Caco-2 (cell line): ENCODE data around the gene NHSL2. TPM values are rescaled to one million over a fixed set of nuclear protein-coding genes. Genes with fewer than 3 reads are reported as not detected.
"Not testable (repeated sequence)": the region's sequence is repeated elsewhere in the genome, so short reads cannot be mapped to it uniquely, and the experiment has no call there.

Source experiments
- Bru-seq: library from RNA; stranded (reverse); fragments of 400-500 nt; gene quantifications from one replicate; lab custom pipeline; 2021; lab: Mats Ljungman, UMichigan
- BruChase-seq, 2 experiments: library from RNA; stranded (reverse); fragments of 400-500 nt; gene quantifications; one replicate each; lab custom pipeline; 2021; lab: Mats Ljungman, UMichigan
- BruUV-seq: library from RNA; stranded (reverse); fragments of 400-500 nt; replicated peaks from 2 replicates; lab custom pipeline; 2021; lab: Mats Ljungman, UMichigan
- CTCF ChIA-PET: fragments of 300-600 bp; sonication (Branson Sonifier 250); formaldehyde crosslinking; loops from one replicate; lab custom pipeline; 2022; ENCODE audit warnings: antibody characterized with exemption; lab: Charles Lee
- POLR2A ChIA-PET: fragments of 300-600 bp; sonication (Branson Sonifier 250); formaldehyde crosslinking; loops from one replicate; lab custom pipeline; 2022; ENCODE audit warnings: antibody characterized with exemption; lab: Charles Lee
- DNase-seq, 2 experiments: peaks; one replicate each; pipeline versions ENCODE4 v3.0.0 to v3.0.0-alpha.2; 2020 to 2022
- H3K27me3 ChIP-seq: replicated peaks from 2 replicates; pipeline ENCODE4 v1.6.0; 2011; ENCODE audit warnings: low read length; ENCODE audit not compliant: control insufficient read depth, insufficient read depth
- H3K36me3 ChIP-seq: 2 replicates; pipeline ENCODE4 v1.5.1; 2011; ENCODE audit warnings: low read length; ENCODE audit not compliant: control insufficient read depth, insufficient read depth
- H3K4me1 ChIP-seq: fragments of 250-450 bp; sonication (Bioruptor Pico); 2 replicates; pipeline ENCODE4 v1.5.1; 2020; ENCODE audit warnings: mild to moderate bottlenecking
- H3K4me3 ChIP-seq: 2 replicates; pipeline ENCODE4 v1.5.1; 2011; ENCODE audit warnings: low read depth, mild to moderate bottlenecking, control low read depth, low read length
- H3K9me3 ChIP-seq: fragments of 250-450 bp; sonication (Bioruptor Pico); 2 replicates; pipeline ENCODE4 v1.5.1; 2020; ENCODE audit warnings: mild to moderate bottlenecking, moderate library complexity
- H3K27ac Mint-ChIP-seq: one replicate; pipeline ENCODE4 v1.8.0; 2022; ENCODE audit warnings: mixed read lengths; ENCODE audit not compliant: unreplicated experiment
- H3K27me3 Mint-ChIP-seq: one replicate; pipeline ENCODE4 v1.8.0; 2022; ENCODE audit warnings: mixed read lengths; ENCODE audit not compliant: insufficient read depth, unreplicated experiment
- H3K36me3 Mint-ChIP-seq: one replicate; pipeline ENCODE4 v1.8.0; 2022; ENCODE audit warnings: mild to moderate bottlenecking, mixed read lengths; ENCODE audit not compliant: insufficient read depth, unreplicated experiment
- H3K4me1 Mint-ChIP-seq: one replicate; pipeline ENCODE4 v1.8.0; 2022; ENCODE audit warnings: low read depth, mixed read lengths; ENCODE audit not compliant: unreplicated experiment
- H3K4me3 Mint-ChIP-seq: one replicate; pipeline ENCODE4 v1.8.0; 2022; ENCODE audit warnings: mild to moderate bottlenecking, moderate library complexity, mixed read lengths; ENCODE audit not compliant: unreplicated experiment
- H3K9me3 Mint-ChIP-seq: one replicate; pipeline ENCODE4 v1.8.0; 2022; ENCODE audit warnings: mixed read lengths; ENCODE audit not compliant: unreplicated experiment
- CTCF ChIP-seq, 2 experiments: fragments of 200-600 bp in 1 of 2; IDR thresholded peaks; 1 replicate in 1 of 2; 2 replicates in 1 of 2; pipeline versions ENCODE4 v1.5.1 to v1.8.0; 2011 to 2022; ENCODE audit warnings: antibody characterized with exemption in 1 of 2, control low read depth in 1 of 2, inconsistent platforms in 1 of 2, low read depth in 1 of 2, low read length in 1 of 2, mild to moderate bottlenecking in 1 of 2, moderate library complexity in 1 of 2; ENCODE audit not compliant: insufficient read depth in 1 of 2, severe bottlenecking in 1 of 2, unreplicated experiment in 1 of 2
- intact Hi-C: fragments of 100-400 bp; cut with micrococcal nuclease; formaldehyde crosslinking; loops from one replicate; pipeline ENCODE4 v1.10.0; 2022; ENCODE audit not compliant: unreplicated experiment
- long read RNA-seq: library from polyadenylated mRNA; stranded (forward); transcript quantifications from one replicate; pipeline ENCODE4 v2.0.0, GENCODE V29; 2022
- total RNA-seq: library from RNA; stranded (reverse); gene quantifications from 2 replicates; pipeline ENCODE4 v1.2.3, GENCODE V29; 2022

The NHSL2 gene
- total RNA-seq (0.18 and 0.39 TPM in 2 replicates), Bru-seq, nascent RNA (percentile 10 among the genes with signal in this experiment), BruChase-seq, experiment 1, labeled RNA remaining after a 2-hour chase (percentile 8 among the genes with signal in this experiment), BruChase-seq, experiment 2, labeled RNA remaining after a 6-hour chase (percentile 4 among the genes with signal in this experiment)
- long read RNA-seq, partial matches to known transcripts: 0 of 1 reads
- long read RNA-seq, other reads (novel, unspliced or antisense): 1 of 1 reads

DNA sequence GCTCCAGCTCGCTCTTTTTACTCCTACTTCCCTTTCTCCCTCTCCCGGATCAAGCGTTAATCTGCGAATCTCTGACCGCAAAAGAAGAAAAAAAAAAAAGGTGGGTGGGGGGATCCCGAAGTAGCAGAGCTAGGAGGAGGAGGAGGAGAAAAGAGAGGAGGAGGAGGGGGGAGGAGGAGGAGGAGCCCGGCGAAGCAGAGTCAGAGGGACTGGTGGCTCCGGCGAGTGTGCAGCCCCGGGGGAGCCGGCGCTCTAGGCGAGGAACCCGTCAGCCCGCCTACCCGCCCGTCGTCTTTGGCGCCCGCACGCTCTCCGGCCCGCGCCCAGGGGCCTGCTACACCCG lies at the start of gene NHSL2:
Gene NHSL2 (plus strand): TSS at position 203 of the 343 bp plus-strand sequence.
- no peak for DNase-seq
- Histone ChIP-seq H3K4me1 (no peaks in the 10 kb centered on the region), H3K36me3 (no peaks in the 10 kb centered on the region), H3K27me3 (no peaks in the 10 kb centered on the region), H3K4me3 (no peak within 1 kb of the TSS), H3K9me3 (no peaks in the 10 kb centered on the region)
- Mint-ChIP-seq H3K9me3 (no peaks in the 10 kb centered on the region), H3K27ac (no peak within 1 kb of the TSS), H3K4me3 (no peak within 1 kb of the TSS), H3K4me1 (no peaks in the 10 kb centered on the region), H3K27me3 (no peaks in the 10 kb centered on the region), H3K36me3 (no peaks in the 10 kb centered on the region)
- no TSS peak for BruUV-seq
- ChIA-PET CTCF (no interaction called here), POLR2A (no interaction called here)
- intact Hi-C loops: no loop called here
- no peak for TF ChIP-seq CTCF (IDR thresholded peaks at IDR 0.05; ENCODE audit: insufficient read depth in 1 of 2, low read depth in 1 of 2, low read length in 1 of 2, severe bottlenecking in 1 of 2, unreplicated experiment in 1 of 2)

- H3K27me3 ChIP-seq: no peaks in the 10 kb centered on the region
- H3K27me3 Mint-ChIP-seq: peaks cover 12% of the 10 kb centered on the region
- no peaks in the 10 kb centered on the region for H3K4me1 Mint-ChIP-seq
- no peak for DNase-seq
- H3K36me3 Mint-ChIP-seq: no peaks in the 10 kb centered on the region
- BruUV-seq: no TSS peak
- no peaks in the 10 kb centered on the region for H3K4me1 ChIP-seq
- H3K4me3 ChIP-seq: no peak overlapping the region
- intact Hi-C loops: no loop called here
- no peaks in the 10 kb centered on the region for H3K36me3 ChIP-seq
- no peak overlapping the region for H3K4me3 Mint-ChIP-seq
- H3K27ac Mint-ChIP-seq: no peak overlapping the region
- no peaks in the 10 kb centered on the region for H3K9me3 ChIP-seq
- CTCF ChIA-PET: no interaction called here
- no peaks in the 10 kb centered on the region for H3K9me3 Mint-ChIP-seq
- POLR2A ChIA-PET: no interaction called here
- no peak for TF ChIP-seq CTCF (IDR thresholded peaks at IDR 0.05; ENCODE audit: insufficient read depth in 1 of 2, low read depth in 1 of 2, low read length in 1 of 2, severe bottlenecking in 1 of 2, unreplicated experiment in 1 of 2)
These were observed 43.0 kb upstream of the NHSL2 start for GRCh38 chrX:71867680-71868079.

GRCh38 chrX:71869566-71869965 lies 41.1 kb upstream of the NHSL2 start:
- CTCF ChIA-PET, H3K36me3 ChIP-seq, H3K4me3 ChIP-seq, BruUV-seq, intact Hi-C loops, POLR2A ChIA-PET, H3K27me3 Mint-ChIP-seq, H3K4me1 ChIP-seq, H3K9me3 Mint-ChIP-seq, H3K36me3 Mint-ChIP-seq, H3K9me3 ChIP-seq, H3K27ac Mint-ChIP-seq, H3K27me3 ChIP-seq, H3K4me1 Mint-ChIP-seq, DNase-seq, H3K4me3 Mint-ChIP-seq: not testable (repeated sequence)
